NCI-H748 (cell line): Measurements from ENCODE around the gene NKRF.
"Not testable (repeated sequence)": the region's sequence is repeated elsewhere in the genome, so short reads cannot be mapped to it uniquely, and the experiment has no call there.

Source experiments
- DNase-seq: peaks from one replicate; lab custom pipeline; 2025; ENCODE audit not compliant: unreplicated experiment; lab: John Stamatoyannopoulos, UW

Gene NKRF

GRCh38 chrX:119606280-119607017 lies at the start of gene NKRF:
Gene NKRF (minus strand): TSS chrX:119606424.
- DNase-seq, result peak; percentile 98

DNA sequence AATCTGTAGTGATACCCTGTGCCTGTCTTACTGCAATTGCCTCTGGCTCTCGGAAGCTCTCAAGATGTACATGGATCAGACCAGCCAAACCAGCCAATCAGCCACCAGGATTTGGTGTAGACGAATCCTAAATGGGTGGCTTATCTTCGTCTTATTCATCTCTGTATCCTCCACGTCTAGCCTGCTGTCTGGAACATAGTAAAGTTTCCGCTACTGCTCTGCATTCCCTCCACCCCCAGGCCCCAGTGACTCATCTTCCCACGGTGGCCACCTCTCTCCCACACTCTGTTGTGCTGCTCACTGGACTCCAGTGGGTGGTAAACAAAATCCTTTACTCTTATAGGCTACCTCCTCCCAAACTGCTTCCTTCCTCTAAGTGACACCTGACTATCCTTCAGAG lies 48.9 kb upstream of the NKRF start:
- no peak for DNase-seq

GRCh38 chrX:119654112-119654531 lies 47.9 kb upstream of the NKRF start:
- no peak for DNase-seq

GRCh38 chrX:119648421-119648775 lies 42.2 kb upstream of the NKRF start:
- DNase-seq, result no peak

DNA sequence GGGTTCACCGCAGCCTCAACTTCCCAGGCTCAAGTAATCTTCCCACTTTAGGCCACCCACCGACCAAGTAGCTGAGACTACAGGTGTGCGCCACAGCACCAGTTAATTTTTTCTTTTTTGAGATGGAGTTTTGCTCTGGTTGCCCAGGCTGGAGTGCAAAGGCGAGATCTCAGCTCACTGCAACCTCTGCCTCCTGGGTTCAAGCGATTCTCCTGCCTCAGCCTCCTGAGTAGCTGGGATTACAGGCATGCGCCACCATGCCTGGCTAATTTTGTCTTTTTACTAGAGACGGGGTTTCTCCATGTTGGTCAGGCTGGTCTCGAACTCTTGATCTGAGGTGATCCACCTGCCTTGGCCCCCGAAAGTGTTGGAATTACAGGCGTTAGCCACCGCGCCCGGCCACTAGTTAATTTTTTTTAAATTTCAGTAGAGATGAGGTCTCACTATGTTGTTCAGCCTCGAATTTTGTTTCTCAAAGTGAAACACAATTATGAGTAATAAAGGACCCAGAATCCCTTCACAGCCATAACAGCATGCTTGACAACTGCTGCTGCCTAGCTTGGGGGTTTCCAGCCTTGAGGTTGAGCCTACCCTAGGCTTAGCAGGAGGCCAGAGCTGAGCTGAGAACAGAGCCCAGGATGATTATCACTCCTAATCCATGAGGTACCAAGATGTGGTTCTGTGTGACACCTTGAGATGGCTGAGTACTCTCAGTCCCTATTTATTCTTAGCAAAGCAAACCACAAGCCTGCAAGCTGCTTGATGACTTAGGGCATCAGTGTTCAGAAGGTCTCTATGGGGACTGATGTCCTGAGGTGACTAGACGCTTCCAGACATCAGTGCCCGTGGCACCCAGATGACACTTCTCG lies 41.6 kb upstream of the NKRF start:
- no peak for DNase-seq

- DNase-seq, result no peak
Observed at GRCh38 chrX:119647089-119647488, 40.9 kb upstream of the NKRF start.

DNA sequence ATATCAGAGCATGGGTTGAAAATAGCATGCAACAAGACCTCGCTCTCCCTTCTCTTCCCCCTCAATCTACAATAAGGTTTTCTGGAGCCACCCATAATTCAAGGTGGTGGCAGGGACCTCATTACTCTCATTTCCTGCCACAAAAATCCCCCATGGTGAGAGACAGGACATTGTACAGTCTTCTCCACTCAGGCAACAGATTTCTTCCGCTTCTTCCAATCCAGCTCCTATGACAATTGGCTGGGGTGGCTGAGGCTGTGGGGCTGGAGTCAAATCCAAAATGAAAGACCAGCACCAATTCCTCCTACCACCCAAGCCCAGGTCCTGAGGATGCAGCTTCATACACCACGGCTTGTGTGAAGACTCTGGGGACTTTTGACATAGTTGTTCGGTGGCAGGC lies 40.3 kb upstream of the NKRF start:
- no peak for DNase-seq

DNA sequence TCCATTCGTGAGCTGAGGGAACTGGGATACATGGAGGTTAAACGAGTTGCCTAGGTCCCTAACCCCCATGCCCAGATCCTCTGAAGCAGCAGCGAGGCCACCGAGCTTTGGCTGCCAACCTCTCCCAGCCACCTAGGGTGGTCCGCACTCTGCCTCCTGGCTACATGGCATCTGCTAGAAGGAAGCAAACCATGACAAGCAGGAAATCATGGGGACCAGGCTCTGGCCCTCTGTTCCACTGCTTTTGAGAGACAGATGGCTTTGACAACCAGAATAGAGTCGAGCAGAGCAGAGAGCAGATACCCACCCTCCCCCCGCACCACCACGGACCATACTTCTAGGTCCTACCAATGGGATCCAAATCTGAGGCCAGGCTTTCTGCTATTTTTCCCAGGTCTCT lies 37.5 kb upstream of the NKRF start:
- no peak for DNase-seq

GRCh38 chrX:119640731-119641170 lies 34.5 kb upstream of the NKRF start:
- DNase-seq, result no peak

DNA sequence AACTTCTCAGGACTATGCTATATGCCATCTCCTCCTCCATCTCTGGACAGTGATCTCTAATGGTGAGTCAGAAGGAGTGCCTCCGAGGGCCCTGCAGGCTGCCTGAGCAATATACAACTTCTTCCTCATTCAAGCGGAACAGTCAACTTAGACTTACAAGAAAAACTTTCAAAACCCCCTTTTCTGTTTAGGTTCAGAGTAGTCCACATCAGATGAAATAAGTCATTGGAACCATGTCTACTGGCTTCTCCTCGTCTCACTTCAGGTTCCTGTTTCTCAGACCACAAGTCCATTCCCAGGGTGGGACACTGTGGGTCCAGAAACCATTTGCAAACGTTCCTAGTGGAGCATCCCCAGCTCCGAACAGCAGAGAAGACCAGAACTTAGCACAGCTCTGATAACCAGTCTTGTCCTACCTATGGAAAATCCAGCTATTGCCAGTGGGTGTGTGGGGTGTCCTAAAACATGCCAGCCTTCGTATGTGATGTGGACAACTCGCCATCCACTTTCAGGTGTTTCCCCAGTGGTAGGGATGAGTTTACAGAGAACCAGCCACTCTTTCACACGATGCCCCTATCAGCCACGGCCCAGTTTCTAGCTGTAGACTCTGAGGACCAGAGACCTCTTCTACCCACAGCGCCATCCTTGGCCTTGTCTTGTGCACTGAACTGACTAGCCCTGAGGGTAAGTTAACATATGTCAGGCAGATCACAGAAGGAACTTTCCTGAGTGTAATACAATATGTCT lies 32.7 kb upstream of the NKRF start:
- DNase-seq, result no peak

- DNase-seq, result not testable (repeated sequence)
Observed at GRCh38 chrX:119637421-119637820, 31.2 kb upstream of the NKRF start.

GRCh38 chrX:119636419-119636818 lies 30.2 kb upstream of the NKRF start:
- no peak for DNase-seq

GRCh38 chrX:119635799-119636198 lies 29.6 kb upstream of the NKRF start:
- no peak for DNase-seq

DNA sequence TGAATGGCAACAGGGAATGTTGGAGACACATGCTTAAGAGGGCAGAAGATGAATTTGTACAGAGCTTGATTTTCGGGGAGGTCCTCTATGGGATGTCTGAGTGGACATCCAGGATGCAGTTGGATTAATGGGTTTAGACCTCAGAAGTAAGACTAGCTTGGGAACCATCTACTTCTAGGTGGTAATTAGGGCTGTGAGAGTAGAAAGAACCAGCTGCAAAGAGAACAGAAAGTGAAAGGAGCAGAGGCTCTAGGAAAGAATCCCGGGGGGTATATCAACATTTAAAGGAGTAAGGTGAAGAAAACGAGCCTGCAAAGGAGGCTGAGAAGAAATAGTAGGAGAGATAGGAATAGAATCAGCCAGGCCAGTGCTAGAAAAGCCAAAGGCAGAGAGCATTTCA lies 29.0 kb upstream of the NKRF start:
- no peak for DNase-seq

- DNase-seq, result no peak
Observed at GRCh38 chrX:119625843-119626242, 19.6 kb upstream of the NKRF start.

DNA sequence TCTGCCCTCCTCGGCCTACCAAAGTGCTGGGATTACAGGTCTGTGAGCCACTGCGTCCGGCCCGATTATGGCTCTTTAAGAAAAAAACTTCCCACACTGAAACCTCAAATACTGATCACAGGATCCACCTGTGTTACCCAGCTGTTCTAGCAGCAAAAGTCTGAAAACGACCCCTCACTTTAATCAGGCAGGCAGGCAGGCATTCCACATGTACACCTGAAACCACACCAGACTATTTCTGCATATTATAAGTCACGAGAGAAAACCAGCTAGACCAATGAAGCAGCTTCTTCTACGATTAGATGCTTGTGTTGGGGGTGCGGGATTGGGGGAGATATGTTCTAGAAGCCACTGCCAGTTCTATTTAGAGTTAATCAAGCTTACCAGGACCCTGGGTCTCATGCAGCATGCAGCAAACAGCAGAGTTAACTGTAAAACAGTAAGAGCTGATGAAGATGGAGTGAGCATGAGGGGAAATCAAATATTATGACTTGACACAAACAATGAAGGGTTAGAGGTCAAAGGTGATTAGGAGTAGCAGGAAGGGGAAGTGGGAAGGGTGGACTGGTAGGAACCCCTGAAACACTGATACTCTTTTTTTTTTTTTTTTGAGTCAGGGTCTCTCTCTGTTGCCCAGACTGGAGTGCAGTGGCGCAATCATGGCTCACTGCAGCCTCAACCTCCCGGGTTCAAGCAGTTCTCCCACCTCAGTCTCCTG lies 18.9 kb upstream of the NKRF start:
- no peak for DNase-seq

DNA sequence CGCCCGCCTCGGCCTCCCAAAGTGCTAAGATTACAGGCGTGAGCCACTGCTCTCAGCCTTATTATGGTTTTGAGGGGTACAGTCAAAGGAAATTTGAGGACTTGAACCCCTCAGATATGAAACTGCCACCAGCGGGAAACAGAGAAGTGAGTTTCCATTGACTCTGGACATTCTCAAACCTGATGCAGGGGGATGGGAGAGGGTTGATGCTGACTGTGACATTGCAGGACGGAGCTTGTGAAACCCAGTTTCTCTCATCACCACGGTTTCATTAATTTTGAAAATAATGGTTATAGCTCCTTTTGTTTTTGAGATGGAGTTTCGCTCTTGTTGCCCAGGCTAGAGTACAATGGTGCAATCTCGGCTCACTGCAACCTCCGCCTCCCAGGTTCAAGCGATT lies 18.2 kb upstream of the NKRF start:
- no peak for DNase-seq

- no peak for DNase-seq
Observed at GRCh38 chrX:119622356-119623232, 16.4 kb upstream of the NKRF start.

DNA sequence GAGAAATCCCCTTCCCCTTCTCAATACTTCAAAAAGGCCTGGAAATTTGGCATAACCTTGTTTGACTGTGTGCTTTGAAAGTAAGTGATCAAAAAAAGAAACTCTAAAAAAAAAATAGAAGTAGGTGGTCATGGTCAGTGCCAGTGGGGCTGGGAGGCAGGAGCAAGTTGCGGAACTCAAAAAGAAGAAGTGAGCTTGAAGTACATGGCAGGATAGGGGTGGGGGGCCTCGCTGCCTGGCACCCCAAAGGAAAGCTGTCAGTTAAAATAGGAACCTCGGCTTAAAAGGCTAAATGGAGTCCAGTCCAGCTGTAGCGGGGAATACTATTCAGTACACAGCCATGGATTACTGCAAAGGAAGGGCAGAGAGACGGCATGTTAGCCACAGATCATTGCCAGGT lies 12.2 kb upstream of the NKRF start:
- no peak for DNase-seq

DNA sequence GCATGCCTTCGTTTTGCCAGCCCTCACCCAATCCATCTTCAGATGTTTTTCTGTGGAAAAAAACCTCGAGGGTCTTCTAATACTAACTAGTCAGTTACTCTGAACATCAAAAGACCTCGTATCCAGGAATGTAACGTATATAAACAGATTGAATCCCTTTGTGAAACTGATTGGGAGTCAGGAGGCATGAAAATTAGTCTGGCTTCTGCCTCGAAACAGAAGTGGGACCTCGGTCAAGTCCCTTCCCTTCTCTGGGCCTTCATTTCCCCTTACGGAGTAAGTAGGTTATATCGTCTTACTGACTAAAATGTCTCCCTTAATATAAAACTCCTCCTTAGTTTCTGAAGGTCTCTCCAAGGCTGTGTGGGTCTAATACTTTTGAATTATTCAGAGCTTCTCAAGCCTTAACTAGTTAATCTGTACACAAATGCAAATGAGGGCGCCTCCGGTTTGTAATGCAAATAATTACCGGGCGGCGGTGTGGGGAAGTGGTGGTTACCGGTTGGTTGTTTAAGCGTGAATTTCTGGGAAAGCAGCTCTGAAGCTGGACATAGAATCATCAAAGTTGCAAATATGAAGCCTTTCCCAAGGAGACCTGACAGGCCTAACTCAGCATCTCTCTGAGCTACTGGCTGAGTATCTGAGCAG lies 11.4 kb upstream of the NKRF start:
- DNase-seq, result no peak
